ENCODE data around the gene ARCN1.

DNA sequence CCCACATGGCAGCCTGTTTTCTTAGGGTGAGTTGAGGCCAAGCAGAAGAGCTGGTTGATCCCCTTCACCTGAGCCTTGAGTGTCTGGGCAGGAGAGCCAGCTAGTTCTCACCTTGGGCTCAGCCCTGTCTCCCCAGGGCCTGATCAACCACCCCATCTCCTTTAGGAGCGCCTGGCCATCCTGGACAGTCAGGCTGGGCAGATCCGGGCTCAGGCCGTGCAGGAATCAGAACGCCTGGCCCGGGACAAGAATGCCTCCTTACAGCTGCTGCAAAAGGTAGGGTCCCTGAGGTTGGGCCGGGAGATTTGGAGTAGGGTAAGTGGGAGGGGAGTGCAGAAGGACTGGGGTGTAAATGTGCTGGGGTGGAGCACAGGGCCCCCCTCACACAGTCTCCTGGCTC lies 66.5 kb downstream of the ARCN1 start:
- TF ChIP-seq, protein P1, sequence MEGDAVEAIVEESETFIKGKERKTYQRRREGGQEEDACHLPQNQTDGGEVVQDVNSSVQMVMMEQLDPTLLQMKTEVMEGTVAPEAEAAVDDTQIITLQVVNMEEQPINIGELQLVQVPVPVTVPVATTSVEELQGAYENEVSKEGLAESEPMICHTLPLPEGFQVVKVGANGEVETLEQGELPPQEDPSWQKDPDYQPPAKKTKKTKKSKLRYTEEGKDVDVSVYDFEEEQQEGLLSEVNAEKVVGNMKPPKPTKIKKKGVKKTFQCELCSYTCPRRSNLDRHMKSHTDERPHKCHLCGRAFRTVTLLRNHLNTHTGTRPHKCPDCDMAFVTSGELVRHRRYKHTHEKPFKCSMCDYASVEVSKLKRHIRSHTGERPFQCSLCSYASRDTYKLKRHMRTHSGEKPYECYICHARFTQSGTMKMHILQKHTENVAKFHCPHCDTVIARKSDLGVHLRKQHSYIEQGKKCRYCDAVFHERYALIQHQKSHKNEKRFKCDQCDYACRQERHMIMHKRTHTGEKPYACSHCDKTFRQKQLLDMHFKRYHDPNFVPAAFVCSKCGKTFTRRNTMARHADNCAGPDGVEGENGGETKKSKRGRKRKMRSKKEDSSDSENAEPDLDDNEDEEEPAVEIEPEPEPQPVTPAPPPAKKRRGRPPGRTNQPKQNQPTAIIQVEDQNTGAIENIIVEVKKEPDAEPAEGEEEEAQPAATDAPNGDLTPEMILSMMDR (IDR thresholded peaks at IDR 0.05): no peak
- TF ChIP-seq EZH2 (IDR thresholded peaks at IDR 0.05; ENCODE audit: borderline replicate concordance, insufficient read depth, low read depth, low read length, poor library complexity, severe bottlenecking): no peak

Data from B cell (primary cell).